ENCODE measurements around the gene CAMTA1. TPM values are rescaled to one million over a fixed set of nuclear protein-coding genes. Genes with fewer than 3 reads are reported as not detected.

Gene CAMTA1
- total and polyA plus RNA-seq, 12 donors = 123 to 265 (median 142) TPM

- DNase-seq (no peak), ATAC-seq (no peak)
- no peak for TF ChIP-seq CTCF (IDR thresholded peaks at IDR 0.05)
- Histone ChIP-seq H3K27ac (no peak overlapping the region), H3K4me1 (peaks cover 0 to 29% (median 14%) of the 10 kb centered on the region in 9 donors), H3K27me3 (no peaks in the 10 kb centered on the region), H3K9me3 (no peaks in the 10 kb centered on the region), H3K36me3 (no peaks in the 10 kb centered on the region), H3K4me3 (no peak overlapping the region)
- 84 to 85% methylated on average over 14 of the region's 14 CpGs for WGBS, 2 donors
- intact Hi-C loops (cut with DNase I) = no loop called here
Observed at GRCh38 chr1:7727809-7728471, 942.7 kb downstream of the CAMTA1 start.

- no peaks in the 10 kb centered on the region for H3K27me3 ChIP-seq
- ATAC-seq (no peak), DNase-seq (no peak)
- H3K4me1 ChIP-seq = peaks cover 0 to 29% (median 14%) of the 10 kb centered on the region in 9 donors
- WGBS, 2 donors = 94 to 95% methylated on average over 5 of the region's 5 CpGs
- H3K27ac ChIP-seq = no peak overlapping the region
- H3K36me3 ChIP-seq = peaks cover 0 to 8% (median 0%) of the 10 kb centered on the region in 9 donors
- H3K9me3 ChIP-seq = no peaks in the 10 kb centered on the region
- H3K4me3 ChIP-seq = no peak overlapping the region
- TF ChIP-seq CTCF (IDR thresholded peaks at IDR 0.05) = no peak
- intact Hi-C loops (cut with DNase I) = loop anchor here in 1 of 10 donors (5.0 kb wide), 1 partner anchor 47 kb away; no protein-coding TSS in a partner anchor
Observed at GRCh38 chr1:7729761-7730160, 944.5 kb downstream of the CAMTA1 start.

- intact Hi-C loops (cut with DNase I) = loop anchor here in 1 of 10 donors (5.0 kb wide), 1 partner anchor 50 kb away; no protein-coding TSS in a partner anchor
- Histone ChIP-seq H3K36me3 (peaks cover 0 to 20% (median 5%) of the 10 kb centered on the region in 9 donors), H3K4me1 (peaks cover 0 to 10% (median 0%) of the 10 kb centered on the region in 9 donors), H3K27ac (no peak overlapping the region), H3K9me3 (no peaks in the 10 kb centered on the region), H3K4me3 (no peak overlapping the region), H3K27me3 (no peaks in the 10 kb centered on the region)
- DNase-seq = no peak
- WGBS, 2 donors = 92 to 93% methylated on average over 19 of the region's 19 CpGs
- TF ChIP-seq CTCF (IDR thresholded peaks at IDR 0.05) = no peak
- no peak for ATAC-seq
Observed at GRCh38 chr1:7732331-7732730, 947.1 kb downstream of the CAMTA1 start.

GRCh38 chr1:7733276-7733675 is 948.0 kb downstream of the CAMTA1 start:
- Histone ChIP-seq H3K36me3 (peaks cover 0 to 30% (median 12%) of the 10 kb centered on the region in 9 donors), H3K9me3 (no peaks in the 10 kb centered on the region), H3K27ac (no peak overlapping the region), H3K4me1 (peaks cover 0 to 6% (median 0%) of the 10 kb centered on the region in 9 donors), H3K4me3 (no peak overlapping the region), H3K27me3 (no peaks in the 10 kb centered on the region)
- intact Hi-C loops (cut with DNase I) = loop anchor here in 1 of 10 donors (5.0 kb wide), 1 partner anchor 51 kb away; no protein-coding TSS in a partner anchor
- DNase-seq (no peak), ATAC-seq (no peak)
- TF ChIP-seq CTCF (IDR thresholded peaks at IDR 0.05) = no peak
- 74 to 83% methylated on average over 2 of the region's 2 CpGs for WGBS, 2 donors
